GM19351 (cell line): ENCODE data around the gene ZNF701.

Experiments used
- ATAC-seq: cut with Tn5 transposase; IDR thresholded peaks from one replicate; pipeline ENCODE4 v1.9.1; 2021; ENCODE audit warnings: mild to moderate bottlenecking, moderate library complexity; ENCODE audit not compliant: unreplicated experiment

ZNF701 gene

DNA sequence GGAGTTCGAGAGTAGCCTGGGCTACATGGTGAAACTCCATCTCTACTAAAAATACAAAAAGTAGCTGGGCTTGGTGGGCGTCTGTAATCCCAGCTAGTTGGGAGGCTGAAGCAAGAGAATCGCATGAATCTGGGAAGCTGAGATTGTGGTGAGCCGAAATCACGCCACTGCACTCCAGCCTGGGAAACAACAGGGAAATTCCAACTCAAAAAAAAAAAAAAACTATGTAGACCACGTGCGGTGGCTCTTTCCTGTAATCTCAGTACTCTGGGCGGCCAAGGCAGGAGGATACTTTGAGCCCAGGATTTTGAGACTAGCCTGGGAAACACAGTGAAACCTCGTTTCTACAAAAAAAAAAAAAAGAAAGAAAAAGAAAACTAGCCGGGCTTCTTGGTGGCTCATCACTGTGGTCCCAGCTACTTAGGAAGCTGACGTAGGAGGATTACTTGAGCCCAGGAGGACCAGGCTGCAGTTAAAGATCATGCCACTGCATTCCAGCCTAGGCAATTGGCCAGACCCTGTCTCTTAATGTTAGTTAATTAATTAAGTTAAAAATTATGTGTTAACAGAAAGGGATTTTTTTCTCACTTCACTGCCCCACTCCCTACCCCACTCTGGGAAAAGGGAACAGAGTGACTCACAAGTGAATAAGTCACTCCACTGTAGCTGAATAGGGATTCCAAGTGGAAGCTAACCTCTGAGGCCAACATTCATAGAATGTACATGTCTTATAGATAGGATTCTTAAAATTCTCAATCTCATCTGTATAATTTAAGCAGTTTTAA, 65.9 kb downstream of the ZNF701 start:
- no peak for ATAC-seq
